ENCODE measurements around the gene FANCI.

- TF ChIP-seq, protein P1, sequence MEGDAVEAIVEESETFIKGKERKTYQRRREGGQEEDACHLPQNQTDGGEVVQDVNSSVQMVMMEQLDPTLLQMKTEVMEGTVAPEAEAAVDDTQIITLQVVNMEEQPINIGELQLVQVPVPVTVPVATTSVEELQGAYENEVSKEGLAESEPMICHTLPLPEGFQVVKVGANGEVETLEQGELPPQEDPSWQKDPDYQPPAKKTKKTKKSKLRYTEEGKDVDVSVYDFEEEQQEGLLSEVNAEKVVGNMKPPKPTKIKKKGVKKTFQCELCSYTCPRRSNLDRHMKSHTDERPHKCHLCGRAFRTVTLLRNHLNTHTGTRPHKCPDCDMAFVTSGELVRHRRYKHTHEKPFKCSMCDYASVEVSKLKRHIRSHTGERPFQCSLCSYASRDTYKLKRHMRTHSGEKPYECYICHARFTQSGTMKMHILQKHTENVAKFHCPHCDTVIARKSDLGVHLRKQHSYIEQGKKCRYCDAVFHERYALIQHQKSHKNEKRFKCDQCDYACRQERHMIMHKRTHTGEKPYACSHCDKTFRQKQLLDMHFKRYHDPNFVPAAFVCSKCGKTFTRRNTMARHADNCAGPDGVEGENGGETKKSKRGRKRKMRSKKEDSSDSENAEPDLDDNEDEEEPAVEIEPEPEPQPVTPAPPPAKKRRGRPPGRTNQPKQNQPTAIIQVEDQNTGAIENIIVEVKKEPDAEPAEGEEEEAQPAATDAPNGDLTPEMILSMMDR (IDR thresholded peaks at IDR 0.05) = no peak
- TF ChIP-seq POLR2A (IDR thresholded peaks at IDR 0.05) = no peak
These were observed 73.5 kb downstream of the FANCI start for GRCh38 chr15:89317186-89317720.
